MM.1S (cell line): Measurements from ENCODE around the gene TIPIN.

Experiments
- CTCF ChIP-seq: fragments of 300-600 bp; sonication (generic); IDR thresholded peaks from 2 replicates; pipeline ENCODE4 v1.5.1; 2016; ENCODE audit warnings: antibody characterized with exemption, low read length, mixed read lengths
- EZH2 ChIP-seq: fragments of 300-600 bp; sonication (generic); optimal IDR thresholded peaks from 2 replicates; pipeline ENCODE3; 2017; ENCODE audit warnings: low read depth, mild to moderate bottlenecking, antibody characterized with exemption, low read length, mixed read lengths
- EZH2phosphoT487 ChIP-seq: fragments of 300-600 bp; sonication (generic); IDR thresholded peaks from 2 replicates; pipeline ENCODE4 v1.6.1; 2018; ENCODE audit warnings: antibody characterized with exemption, low read length

GRCh38 chr15:66401130-66402021, 44.9 kb upstream of the TIPIN start:
- TF ChIP-seq CTCF (no peak), EZH2 (no peak), EZH2phosphoT487 (no peak)
